GM12875 (cell line): ENCODE measurements around the gene WDR44.
"Not testable (repeated sequence)": the region's sequence is repeated elsewhere in the genome, so short reads cannot be mapped to it uniquely, and the experiment has no call there.

Experiments used
- H3K4me3 ChIP-seq: one replicate; pipeline ENCODE4 v1.5.1; 2011; ENCODE audit warnings: low read depth, low read length, control low read depth
- CTCF ChIP-seq: IDR thresholded peaks from 2 replicates; pipeline ENCODE4 v1.5.1; 2011; ENCODE audit warnings: low read depth, mild to moderate bottlenecking, control low read depth, inconsistent platforms, low read length, moderate library complexity, borderline replicate concordance; ENCODE audit not compliant: insufficient read depth

The WDR44 gene

GRCh38 chrX:118448273-118448783 lies 102.4 kb downstream of the WDR44 start:
- no peak overlapping the region for H3K4me3 ChIP-seq
- no peak for TF ChIP-seq CTCF

DNA sequence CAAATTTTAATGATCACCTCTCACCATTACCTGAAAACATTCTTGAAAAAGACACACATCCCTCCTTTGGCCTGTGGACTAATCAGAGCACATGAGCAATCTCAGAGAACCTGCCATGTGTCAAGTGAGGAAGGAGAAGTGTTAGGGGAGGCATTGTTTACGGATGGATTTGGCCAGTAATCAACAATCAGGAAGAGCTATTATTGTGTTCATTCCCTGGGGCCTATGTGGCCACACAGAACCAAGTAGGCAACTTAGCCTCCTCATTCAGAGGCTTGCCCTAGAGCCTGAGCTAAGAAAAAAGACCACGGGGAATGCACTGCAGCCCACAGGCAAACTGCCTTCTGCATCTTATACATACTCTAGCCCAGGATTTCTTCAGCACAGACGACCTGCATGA lies 109.1 kb downstream of the WDR44 start:
- no peak for TF ChIP-seq CTCF
- H3K4me3 ChIP-seq, result no peak overlapping the region

DNA sequence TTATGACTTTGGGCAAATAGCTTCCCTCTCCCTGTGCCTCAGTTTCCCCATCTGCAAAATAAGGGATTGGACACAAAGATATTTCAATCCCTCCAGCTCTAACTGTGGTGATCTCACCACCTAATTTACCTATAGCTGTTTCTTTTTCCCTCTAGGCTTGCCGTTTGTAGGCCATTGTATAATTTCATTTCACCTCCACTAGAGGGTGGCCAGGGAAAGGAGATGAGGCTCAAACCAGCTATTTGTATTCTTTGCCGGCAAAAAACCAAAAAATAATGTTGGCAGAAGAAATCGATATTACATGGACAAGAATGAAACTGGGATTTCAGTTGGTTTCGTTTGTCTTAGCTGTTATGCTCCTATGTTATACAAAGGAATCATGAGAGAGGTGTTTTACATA lies 113.6 kb downstream of the WDR44 start:
- TF ChIP-seq CTCF, result peak; percentile 33; the same call in 1 of the 2 replicates
- H3K4me3 ChIP-seq, result no peak overlapping the region

- no peak for TF ChIP-seq CTCF
- H3K4me3 ChIP-seq, result no peak overlapping the region
Measured at GRCh38 chrX:118464501-118464900, 118.6 kb downstream of the WDR44 start.

DNA sequence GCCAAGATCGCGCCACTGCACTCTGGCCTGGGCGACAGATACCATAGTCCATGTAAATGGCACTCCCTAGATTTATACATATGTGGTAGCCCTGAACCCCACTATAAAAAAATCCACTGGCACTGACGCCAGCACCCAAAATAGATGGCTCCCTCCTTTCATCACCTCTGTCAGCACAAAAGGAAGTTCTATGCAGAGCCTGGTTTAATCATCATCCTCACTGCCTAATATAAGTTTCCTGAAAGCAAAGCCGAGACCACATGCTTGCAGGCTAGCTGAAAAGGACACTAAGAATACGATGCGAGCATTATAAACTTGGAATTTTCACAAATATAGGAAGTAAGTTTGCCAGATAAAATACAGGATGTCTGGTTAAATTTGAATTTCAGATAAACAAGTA lies 122.2 kb downstream of the WDR44 start:
- no peak overlapping the region for H3K4me3 ChIP-seq
- TF ChIP-seq CTCF, result no peak

DNA sequence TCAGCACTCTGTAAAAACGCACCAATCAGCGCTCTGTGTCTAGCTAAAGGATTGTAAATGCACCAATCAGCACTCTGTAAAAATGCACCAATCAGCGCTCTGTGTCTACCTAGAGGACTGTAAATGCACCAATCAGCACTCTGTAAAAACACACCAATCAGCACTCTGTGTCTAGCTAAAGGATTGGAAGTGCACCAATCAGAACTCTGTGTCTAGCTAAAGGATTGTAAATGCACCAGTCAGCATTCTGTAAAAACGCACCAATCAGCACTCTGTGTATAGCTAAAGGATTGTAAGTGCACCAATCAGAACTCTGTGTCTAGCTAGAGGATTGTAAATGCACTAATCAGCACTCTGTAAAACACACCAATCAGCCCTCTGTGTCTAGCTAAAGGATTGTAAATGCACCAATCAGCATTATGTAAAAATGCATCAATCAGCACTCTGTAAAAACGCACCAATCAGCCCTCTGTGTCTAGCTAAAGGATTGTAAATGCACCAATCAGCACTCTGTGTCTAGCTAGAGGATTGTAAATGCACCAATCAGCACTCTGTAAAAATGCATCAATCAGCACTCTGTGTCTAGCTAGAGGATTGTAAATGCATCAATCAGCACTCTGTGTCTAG lies 124.9 kb downstream of the WDR44 start:
- not testable (repeated sequence) for H3K4me3 ChIP-seq

DNA sequence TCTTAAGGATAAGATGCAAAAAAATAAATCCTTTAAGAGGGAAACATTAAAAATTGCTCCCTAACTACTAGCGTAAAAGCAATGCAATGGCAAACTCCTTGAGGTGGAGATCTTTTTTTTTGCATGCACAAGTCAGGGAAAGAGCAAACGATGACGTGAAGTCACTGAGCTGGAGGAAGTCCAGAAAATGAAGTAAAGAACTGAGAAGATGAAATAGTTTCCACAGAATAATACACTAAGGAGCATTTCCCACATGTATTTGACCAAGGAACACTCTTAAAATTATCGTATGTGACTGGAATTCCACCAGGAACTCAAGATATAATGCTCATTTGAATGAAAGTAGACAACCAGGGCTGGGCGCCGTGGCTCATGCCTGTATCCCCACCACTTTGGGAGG lies 128.7 kb downstream of the WDR44 start:
- H3K4me3 ChIP-seq, result no peak overlapping the region
- no peak for TF ChIP-seq CTCF
